ENCODE measurements around the gene CEACAM16. TPM values are rescaled to one million over a fixed set of nuclear protein-coding genes. Genes with fewer than 3 reads are reported as not detected.
A peak's percentile ranks its signal among the peaks of the same experiment; 100 is the strongest.

The CEACAM16 gene
- total RNA-seq, 1 donor from 2014 or later = not detected

DNA sequence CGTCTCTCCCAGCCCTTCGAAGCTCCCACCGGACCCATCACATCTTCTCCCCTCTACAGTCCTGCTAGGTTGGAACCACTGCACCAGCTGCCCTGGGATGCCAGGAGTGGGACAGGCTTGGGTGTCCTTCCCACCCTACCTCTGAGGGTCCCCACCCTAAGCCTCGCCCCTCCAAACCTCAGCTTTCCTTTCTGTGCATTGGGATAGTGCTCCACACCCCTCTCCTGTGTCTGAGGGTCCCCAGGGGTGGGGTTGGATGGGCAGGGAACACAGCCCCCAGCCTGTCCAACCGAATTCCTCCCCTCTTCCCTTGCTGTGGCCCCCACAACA lies 47.6 kb downstream of the CEACAM16 start:
- intact Hi-C loops (cut with DNase I) = no loop called here
- no peak for DNase-seq (ENCODE audit: extremely low spot score in 2 of 2)
- peak overlapping the region in 1 of 2 donors; percentile 7 for H3K4me3 ChIP-seq

DNA sequence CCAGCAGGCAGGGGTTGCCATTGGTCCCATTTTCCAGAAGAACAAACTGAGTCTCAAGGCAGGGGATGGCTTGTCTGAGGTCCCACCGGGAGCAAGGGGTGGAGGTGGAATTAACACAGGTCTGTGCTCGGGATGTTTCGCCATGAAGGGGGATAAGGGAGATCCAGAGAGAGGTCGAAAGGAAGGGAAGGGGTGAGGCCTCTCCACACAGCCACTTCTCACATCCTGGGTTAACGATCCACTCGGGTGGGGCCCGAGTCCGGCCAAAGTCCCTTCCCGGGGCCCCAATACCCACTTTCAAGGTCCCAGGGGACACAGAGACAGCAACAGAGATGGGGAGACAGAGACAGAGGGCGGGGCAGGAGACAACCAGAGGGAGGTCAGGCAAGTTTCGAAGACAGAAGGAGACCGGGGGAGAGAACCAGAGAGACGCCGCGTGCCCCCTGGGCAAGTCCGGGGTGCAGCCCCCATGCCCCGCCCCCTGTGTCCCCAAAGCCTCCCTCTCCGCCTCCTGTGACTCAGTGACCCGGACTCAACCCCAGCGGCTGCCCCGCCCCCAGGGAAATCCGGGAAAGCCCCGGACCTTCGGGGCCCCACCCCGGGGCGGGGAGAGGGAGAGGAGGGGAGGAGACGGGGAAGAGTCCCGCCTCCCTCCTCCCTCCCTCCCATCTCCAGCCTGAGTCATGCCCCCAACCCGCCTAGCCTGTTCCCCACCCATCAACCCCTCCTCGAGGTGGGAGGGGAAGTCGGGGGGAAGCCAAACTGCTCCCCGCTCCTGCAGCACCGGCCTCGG lies 48.2 kb downstream of the CEACAM16 start:
- Histone ChIP-seq H3K36me3 (peaks cover 0 to 6% of the 10 kb centered on the region in 2 donors), H3K4me1 (peaks cover 75% of the 10 kb centered on the region), H3K4me3 (peak overlapping the region; percentile 63 to 87), H3K27ac (peak overlapping the region; percentile 93), H3K9me3 (no peaks in the 10 kb centered on the region), H3K27me3 (no peaks in the 10 kb centered on the region)
- intact Hi-C loops (cut with DNase I) = no loop called here
- DNase-seq (ENCODE audit: extremely low spot score in 2 of 2) = peak; percentile 99
- TF ChIP-seq POLR2A (IDR thresholded peaks at IDR 0.05) = peak in 1 of 2 donors; percentile 70
- peak; percentile 91 to 95 for TF ChIP-seq POLR2AphosphoS5 (IDR thresholded peaks at IDR 0.05; ENCODE audit: insufficient read depth in 1 of 2, low read depth in 1 of 2)
- TF ChIP-seq, protein P1, sequence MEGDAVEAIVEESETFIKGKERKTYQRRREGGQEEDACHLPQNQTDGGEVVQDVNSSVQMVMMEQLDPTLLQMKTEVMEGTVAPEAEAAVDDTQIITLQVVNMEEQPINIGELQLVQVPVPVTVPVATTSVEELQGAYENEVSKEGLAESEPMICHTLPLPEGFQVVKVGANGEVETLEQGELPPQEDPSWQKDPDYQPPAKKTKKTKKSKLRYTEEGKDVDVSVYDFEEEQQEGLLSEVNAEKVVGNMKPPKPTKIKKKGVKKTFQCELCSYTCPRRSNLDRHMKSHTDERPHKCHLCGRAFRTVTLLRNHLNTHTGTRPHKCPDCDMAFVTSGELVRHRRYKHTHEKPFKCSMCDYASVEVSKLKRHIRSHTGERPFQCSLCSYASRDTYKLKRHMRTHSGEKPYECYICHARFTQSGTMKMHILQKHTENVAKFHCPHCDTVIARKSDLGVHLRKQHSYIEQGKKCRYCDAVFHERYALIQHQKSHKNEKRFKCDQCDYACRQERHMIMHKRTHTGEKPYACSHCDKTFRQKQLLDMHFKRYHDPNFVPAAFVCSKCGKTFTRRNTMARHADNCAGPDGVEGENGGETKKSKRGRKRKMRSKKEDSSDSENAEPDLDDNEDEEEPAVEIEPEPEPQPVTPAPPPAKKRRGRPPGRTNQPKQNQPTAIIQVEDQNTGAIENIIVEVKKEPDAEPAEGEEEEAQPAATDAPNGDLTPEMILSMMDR (IDR thresholded peaks at IDR 0.05) = no peak

More for the DNA sequence above, 47.6 kb downstream of the CEACAM16 start:
- TF ChIP-seq, protein P1 (IDR thresholded peaks at IDR 0.05) = no peak
- TF ChIP-seq POLR2AphosphoS5 (IDR thresholded peaks at IDR 0.05; ENCODE audit: insufficient read depth in 1 of 2, low read depth in 1 of 2) (no peak), POLR2A (IDR thresholded peaks at IDR 0.05) (no peak)
- H3K4me1 ChIP-seq = peaks cover 78% of the 10 kb centered on the region
- H3K27ac ChIP-seq = peak overlapping the region; percentile 93
- H3K36me3 ChIP-seq = peaks cover 0 to 4% of the 10 kb centered on the region in 2 donors
- no peaks in the 10 kb centered on the region for H3K9me3 ChIP-seq
- no peaks in the 10 kb centered on the region for H3K27me3 ChIP-seq

DNA sequence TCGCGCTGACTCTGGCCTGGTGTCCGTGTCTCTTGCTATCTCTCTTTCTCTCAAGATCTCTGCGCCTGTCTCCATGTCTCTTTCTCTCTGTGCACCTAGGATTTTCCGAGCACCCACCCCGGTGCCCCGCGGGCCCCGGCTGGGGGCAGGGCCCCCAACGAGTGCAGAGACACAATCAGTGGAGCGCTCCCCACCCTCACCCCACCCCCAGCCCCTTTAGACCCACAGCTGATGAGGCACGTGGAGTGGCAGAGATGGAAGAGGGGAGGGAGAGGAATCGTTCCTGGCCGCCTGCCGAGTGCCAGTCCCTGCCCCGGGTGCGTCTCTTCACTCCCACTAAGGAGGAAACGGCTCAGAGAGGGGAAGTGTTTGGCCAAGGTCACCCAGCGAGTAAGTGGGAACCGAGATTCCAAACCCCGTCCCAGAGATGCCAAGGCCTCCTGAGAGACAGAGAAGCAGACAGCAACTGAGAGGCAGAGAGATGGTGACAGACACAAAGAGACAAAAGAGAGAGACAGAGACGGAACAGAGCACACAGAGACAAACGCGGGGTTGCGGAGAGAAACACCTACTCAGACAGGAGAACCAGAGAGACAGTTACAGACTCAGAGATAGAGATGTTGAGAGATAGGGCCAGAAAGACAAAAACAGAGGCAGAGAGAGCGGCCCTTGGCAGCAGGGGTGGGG lies 48.9 kb downstream of the CEACAM16 start:
- H3K9me3 ChIP-seq = no peaks in the 10 kb centered on the region
- peaks cover 0 to 6% of the 10 kb centered on the region in 2 donors for H3K36me3 ChIP-seq
- intact Hi-C loops (cut with DNase I) = loop anchor here (1.0 kb wide), 1 partner anchor 9 kb away; no protein-coding TSS in a partner anchor
- peak overlapping the region; percentile 93 for H3K27ac ChIP-seq
- peaks cover 75% of the 10 kb centered on the region for H3K4me1 ChIP-seq
- peak overlapping the region; percentile 63 to 87 for H3K4me3 ChIP-seq
- DNase-seq (ENCODE audit: extremely low spot score in 2 of 2) = no peak
- H3K27me3 ChIP-seq = no peaks in the 10 kb centered on the region
- TF ChIP-seq, protein P1 (IDR thresholded peaks at IDR 0.05) = no peak
- peak; percentile 9 to 35 for TF ChIP-seq POLR2AphosphoS5 (IDR thresholded peaks at IDR 0.05; ENCODE audit: insufficient read depth in 1 of 2, low read depth in 1 of 2)

DNA sequence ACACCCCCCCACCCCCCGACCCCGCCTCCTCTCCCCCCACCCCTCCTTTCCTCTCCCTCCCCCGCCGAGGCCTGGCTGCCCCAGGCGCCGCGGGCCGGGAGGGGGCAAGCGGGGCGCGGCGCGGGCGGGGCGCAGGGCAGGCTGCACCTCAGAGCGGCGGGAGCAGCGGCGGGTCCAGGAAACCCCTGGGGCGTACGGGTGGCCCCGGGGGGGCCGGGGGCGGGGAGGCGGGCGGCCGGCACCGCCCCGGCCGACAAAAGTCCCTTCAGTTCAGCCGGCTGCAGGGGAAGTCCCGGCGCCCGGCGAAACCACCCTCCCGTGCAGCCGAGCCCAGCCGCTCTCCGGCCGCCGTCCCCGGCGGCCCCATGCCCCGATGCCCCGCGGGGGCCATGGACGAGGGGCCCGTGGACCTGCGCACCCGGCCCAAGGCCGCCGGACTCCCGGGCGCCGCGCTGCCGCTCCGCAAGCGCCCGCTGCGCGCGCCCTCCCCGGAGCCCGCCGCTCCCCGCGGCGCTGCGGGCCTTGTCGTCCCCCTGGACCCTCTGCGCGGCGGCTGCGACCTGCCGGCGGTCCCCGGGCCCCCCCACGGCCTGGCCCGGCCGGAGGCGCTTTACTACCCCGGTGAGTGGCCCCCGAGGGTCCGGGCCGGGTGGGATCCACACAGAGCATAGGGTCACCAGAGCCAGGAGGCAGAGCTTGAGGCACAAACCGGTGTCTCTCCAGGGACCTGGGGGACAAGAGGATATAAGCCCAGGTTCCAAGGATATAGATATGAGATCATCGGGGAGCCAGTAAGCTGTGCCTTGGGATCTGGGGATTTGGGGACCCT lies 49.7 kb downstream of the CEACAM16 start, which contains the start of gene BCL3:
BCL3 (plus strand) TSS at position 283 of the 829 bp plus-strand sequence; CDS start at position 366, 83 bp downstream.
- no peaks in the 10 kb centered on the region for H3K9me3 ChIP-seq
- TF ChIP-seq POLR2AphosphoS5 (IDR thresholded peaks at IDR 0.05; ENCODE audit: insufficient read depth in 1 of 2, low read depth in 1 of 2) (no peak), POLR2A (IDR thresholded peaks at IDR 0.05) (peak in 1 of 2 donors; percentile 23)
- TF ChIP-seq, protein P1 (IDR thresholded peaks at IDR 0.05) = no peak
- H3K27me3 ChIP-seq = no peaks in the 10 kb centered on the region
- intact Hi-C loops (cut with DNase I) = loop anchor here (1.0 kb wide), 1 partner anchor 9 kb away; no protein-coding TSS in a partner anchor
- peaks cover 75% of the 10 kb centered on the region for H3K4me1 ChIP-seq
- peak within 1 kb of the TSS; percentile 93 for H3K27ac ChIP-seq
- peak within 1 kb of the TSS; percentile 63 to 87 for H3K4me3 ChIP-seq
- no peak for DNase-seq (ENCODE audit: extremely low spot score in 2 of 2)
- H3K36me3 ChIP-seq = peaks cover 0 to 6% of the 10 kb centered on the region in 2 donors

Data from vagina (tissue), 2 donors.